Mucosa of gallbladder (tissue), 1 donor: ENCODE data around the gene ZNF232. TPM values are rescaled to one million over a fixed set of nuclear protein-coding genes. Genes with fewer than 3 reads are reported as not detected.
"Not testable (repeated sequence)": the region's sequence is repeated elsewhere in the genome, so short reads cannot be mapped to it uniquely, and the experiment has no call there.

Source experiments
- DNase-seq: peaks from one replicate; pipeline ENCODE4 v3.0.0-alpha.2; 2020; ENCODE audit warnings: low spot score
- total RNA-seq: library from RNA; stranded (reverse); gene quantifications from one replicate; pipeline ENCODE4 v1.2.1, GENCODE V29; 2021
- donor health status: DM: no; HTN: no; CAD: no.

ZNF232 gene
- total RNA-seq, result 9.6 TPM

GRCh38 chr17:5111402-5112204, at the start of gene ZNF232:
Gene ZNF232, minus strand, starts transcription at chr17:5111878. Its CDS starts 56 bp downstream, at chr17:5111822.
- peak; percentile 95 for DNase-seq

- not testable (repeated sequence) for DNase-seq
Observed at GRCh38 chr17:5160702-5161101, 49.0 kb upstream of the ZNF232 start.

GRCh38 chr17:5146122-5146521, 34.4 kb upstream of the ZNF232 start:
- not testable (repeated sequence) for DNase-seq

GRCh38 chr17:5142877-5143276, 31.2 kb upstream of the ZNF232 start:
- not testable (repeated sequence) for DNase-seq

- DNase-seq, result no peak
Observed at GRCh38 chr17:5139458-5139732, 27.7 kb upstream of the ZNF232 start.

- no peak for DNase-seq
Observed at GRCh38 chr17:5138616-5139457, 27.2 kb upstream of the ZNF232 start.

- DNase-seq, result not testable (repeated sequence)
Observed at GRCh38 chr17:5138198-5138544, 26.5 kb upstream of the ZNF232 start.

GRCh38 chr17:5137511-5138197, 26.0 kb upstream of the ZNF232 start:
- DNase-seq, result not testable (repeated sequence)

- DNase-seq, result not testable (repeated sequence)
Observed at GRCh38 chr17:5136580-5137412, 25.1 kb upstream of the ZNF232 start.

GRCh38 chr17:5135726-5136579, 24.3 kb upstream of the ZNF232 start:
- no peak for DNase-seq

GRCh38 chr17:5135131-5135712, 23.5 kb upstream of the ZNF232 start:
- DNase-seq, result not testable (repeated sequence)

GRCh38 chr17:5134571-5134970, 22.9 kb upstream of the ZNF232 start:
- DNase-seq, result peak; percentile 6

GRCh38 chr17:5133961-5134360, 22.3 kb upstream of the ZNF232 start:
- peak; percentile 3 for DNase-seq

GRCh38 chr17:5133311-5133710, 21.6 kb upstream of the ZNF232 start:
- DNase-seq, result no peak

GRCh38 chr17:5132503-5133225, 21.0 kb upstream of the ZNF232 start:
- peak; percentile 9 for DNase-seq

GRCh38 chr17:5131799-5132502, 20.3 kb upstream of the ZNF232 start:
- DNase-seq, result peak; percentile 8

- DNase-seq, result peak; percentile 2
Observed at GRCh38 chr17:5131146-5131715, 19.6 kb upstream of the ZNF232 start.

GRCh38 chr17:5130687-5131086, 19.0 kb upstream of the ZNF232 start:
- DNase-seq, result peak; percentile 6
